Peyer's patch (tissue), 4 donors: ENCODE data around the gene STEAP4.

Experiments used
- POLR2A ChIP-seq, 2 donors: fragments of 450-650 bp; IDR thresholded peaks; one replicate each; pipeline ENCODE4 v1.5.1; 2017; ENCODE audit warnings: antibody characterized with exemption in 2 of 2, mild to moderate bottlenecking in 2 of 2, moderate library complexity in 2 of 2
- TF ChIP-seq, protein P1 (sequence below), 6 experiments: fragments of 450-650 bp in 4 of 6; fragments of 200-600 bp in 2 of 6; sonication (generic) in 1 of 6; IDR thresholded peaks; one replicate each; pipeline ENCODE4 v1.5.1; 2017 to 2019; ENCODE audit warnings: antibody characterized with exemption in 6 of 6, mild to moderate bottlenecking in 3 of 6, moderate library complexity in 1 of 6

DNA sequence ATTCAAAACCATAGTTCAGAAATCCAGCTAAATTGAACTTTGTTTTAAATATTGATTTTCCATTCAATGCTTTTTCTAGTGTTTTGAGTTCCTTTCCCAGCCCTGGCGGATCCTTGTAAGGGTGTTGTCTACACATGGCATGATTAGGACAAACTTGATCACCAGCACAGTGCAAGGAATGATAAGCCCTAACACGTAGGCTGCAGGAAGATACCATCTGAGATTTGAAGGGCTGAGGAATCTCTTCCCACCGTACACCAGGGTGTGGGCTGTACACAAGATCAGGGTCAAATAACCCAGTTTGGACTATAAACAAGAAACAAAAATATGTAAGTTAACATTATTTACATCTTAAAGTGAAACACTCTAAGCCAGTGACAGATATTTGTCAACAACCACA, 27.4 kb downstream of the STEAP4 start:
- TF ChIP-seq, protein P1, sequence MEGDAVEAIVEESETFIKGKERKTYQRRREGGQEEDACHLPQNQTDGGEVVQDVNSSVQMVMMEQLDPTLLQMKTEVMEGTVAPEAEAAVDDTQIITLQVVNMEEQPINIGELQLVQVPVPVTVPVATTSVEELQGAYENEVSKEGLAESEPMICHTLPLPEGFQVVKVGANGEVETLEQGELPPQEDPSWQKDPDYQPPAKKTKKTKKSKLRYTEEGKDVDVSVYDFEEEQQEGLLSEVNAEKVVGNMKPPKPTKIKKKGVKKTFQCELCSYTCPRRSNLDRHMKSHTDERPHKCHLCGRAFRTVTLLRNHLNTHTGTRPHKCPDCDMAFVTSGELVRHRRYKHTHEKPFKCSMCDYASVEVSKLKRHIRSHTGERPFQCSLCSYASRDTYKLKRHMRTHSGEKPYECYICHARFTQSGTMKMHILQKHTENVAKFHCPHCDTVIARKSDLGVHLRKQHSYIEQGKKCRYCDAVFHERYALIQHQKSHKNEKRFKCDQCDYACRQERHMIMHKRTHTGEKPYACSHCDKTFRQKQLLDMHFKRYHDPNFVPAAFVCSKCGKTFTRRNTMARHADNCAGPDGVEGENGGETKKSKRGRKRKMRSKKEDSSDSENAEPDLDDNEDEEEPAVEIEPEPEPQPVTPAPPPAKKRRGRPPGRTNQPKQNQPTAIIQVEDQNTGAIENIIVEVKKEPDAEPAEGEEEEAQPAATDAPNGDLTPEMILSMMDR (IDR thresholded peaks at IDR 0.05), result no peak
- TF ChIP-seq POLR2A (IDR thresholded peaks at IDR 0.05), result no peak
